OCI-LY7 (cell line): ENCODE results near the gene EGFL7. TPM values are rescaled to one million over a fixed set of nuclear protein-coding genes. Genes with fewer than 3 reads are reported as not detected.

Experiments used
- BruUV-seq: library from RNA; stranded (reverse); fragments of 400-500 nt; replicated peaks from 2 replicates; lab custom pipeline; 2021; lab: Mats Ljungman, UMichigan
- CTCF ChIA-PET: fragments of 300-600 bp; sonication (Branson Sonifier 250); formaldehyde crosslinking; loops from one replicate; lab custom pipeline; 2022; ENCODE audit warnings: antibody characterized with exemption; ENCODE audit not compliant: unreplicated experiment; lab: Charles Lee
- POLR2A ChIA-PET: fragments of 300-600 bp; sonication (Branson Sonifier 250); formaldehyde crosslinking; loops from one replicate; lab custom pipeline; 2022; ENCODE audit warnings: antibody characterized with exemption; lab: Charles Lee
- DNase-seq: peaks from one replicate; pipeline ENCODE4 v3.0.0-alpha.2; 2015; ENCODE audit warnings: low spot score
- H2AFZ ChIP-seq: fragments of 200-600 bp; sonication (generic), shearing (Covaris generic); 2 replicates; pipeline ENCODE4 v1.6.1; 2014; ENCODE audit warnings: mild to moderate bottlenecking, antibody characterized with exemption, low read length, moderate library complexity
- H3K27ac ChIP-seq: fragments of 200-600 bp; sonication (generic); 2 replicates; pipeline ENCODE4 v1.5.1; 2014; ENCODE audit warnings: mixed run types, low read depth, mild to moderate bottlenecking, moderate library complexity, low read length, inconsistent platforms; ENCODE audit not compliant: poor library complexity, severe bottlenecking
- H3K36me3 ChIP-seq: fragments of 200-600 bp; sonication (generic); 2 replicates; pipeline ENCODE4 v1.6.1; 2014; ENCODE audit warnings: mild to moderate bottlenecking, antibody characterized with exemption, low read length, moderate library complexity, mixed read lengths; ENCODE audit not compliant: insufficient read depth
- H3K4me1 ChIP-seq: fragments of 200-600 bp; sonication (generic); 2 replicates; pipeline ENCODE4 v1.5.1; 2014; ENCODE audit warnings: mild to moderate bottlenecking, low read length; ENCODE audit not compliant: insufficient read depth, poor library complexity, severe bottlenecking
- H3K4me2 ChIP-seq: fragments of 200-600 bp; sonication (generic); 2 replicates; pipeline ENCODE4 v1.6.1; 2014; ENCODE audit warnings: mild to moderate bottlenecking, low read length
- H3K4me3 ChIP-seq: fragments of 200-600 bp; sonication (generic); 2 replicates; pipeline ENCODE4 v1.5.1; 2014; ENCODE audit warnings: mild to moderate bottlenecking, low read depth, low read length; ENCODE audit not compliant: poor library complexity, severe bottlenecking
- H3K79me2 ChIP-seq: fragments of 200-600 bp; sonication (generic); 2 replicates; pipeline ENCODE4 v1.6.1; 2016; ENCODE audit warnings: low read depth, mild to moderate bottlenecking, low read length, moderate library complexity, mixed read lengths; ENCODE audit not compliant: insufficient read depth
- H3K9me2 ChIP-seq: fragments of 200-600 bp; sonication (generic); 2 replicates; pipeline ENCODE4 v1.6.1; 2016; ENCODE audit warnings: mild to moderate bottlenecking, low read length, mixed read lengths; ENCODE audit not compliant: insufficient read depth
- H3K9me3 ChIP-seq: fragments of 200-600 bp; sonication (generic); 2 replicates; pipeline ENCODE4 v1.6.1; 2014; ENCODE audit warnings: mild to moderate bottlenecking, mixed run types, low read length, mixed read lengths
- H4K20me1 ChIP-seq: fragments of 200-600 bp; sonication (generic); 2 replicates; pipeline ENCODE4 v1.6.1; 2014; ENCODE audit warnings: mild to moderate bottlenecking, antibody characterized with exemption, low read length, moderate library complexity, mixed read lengths; ENCODE audit not compliant: insufficient read depth
- CTCF ChIP-seq: fragments of 200-600 bp; sonication (generic); conservative IDR thresholded peaks from 2 replicates; pipeline ENCODE4 v1.5.1; 2014; ENCODE audit warnings: mild to moderate bottlenecking, antibody characterized with exemption, low read length, moderate library complexity, mixed read lengths
- EZH2phosphoT487 ChIP-seq: fragments of 200-600 bp; sonication (generic); IDR thresholded peaks from 2 replicates; pipeline ENCODE4 v1.6.1; 2018; ENCODE audit warnings: low read depth, borderline replicate concordance, mild to moderate bottlenecking, mixed run types, antibody characterized with exemption, low read length, moderate library complexity, mixed read lengths
- intact Hi-C: fragments of 100-400 bp; cut with micrococcal nuclease; formaldehyde crosslinking; loops from one replicate; pipeline ENCODE4 v1.10.0; 2022; ENCODE audit not compliant: unreplicated experiment
- total RNA-seq, 2 experiments: library from RNA; depleted of rRNA in 1 of 2; stranded (reverse); fragments of >200 nt in 1 of 2; shearing (Covaris generic) in 1 of 2; gene quantifications; 2 replicates each; pipeline ENCODE4 v1.2.3, GENCODE V29; 2014 to 2022

EGFL7 gene
- total RNA-seq, 2 experiments from 2014 or later = not detected

GRCh38 chr9:136678624-136679023 lies 15.9 kb downstream of the EGFL7 start:
- H3K4me3 ChIP-seq = no peak overlapping the region
- no peaks in the 10 kb centered on the region for H3K79me2 ChIP-seq
- no peaks in the 10 kb centered on the region for H3K9me3 ChIP-seq
- DNase-seq = no peak
- BruUV-seq = no TSS peak
- H3K4me2 ChIP-seq = no peak overlapping the region
- ChIA-PET POLR2A (no interaction called here), CTCF (no interaction called here)
- intact Hi-C loops = no loop called here
- H3K27ac ChIP-seq = no peak overlapping the region
- no peak overlapping the region for H2AFZ ChIP-seq
- no peak for TF ChIP-seq EZH2phosphoT487
- TF ChIP-seq CTCF = no peak
- H4K20me1 ChIP-seq = no peaks in the 10 kb centered on the region; the same call in 1 of the 2 replicates
- H3K9me2 ChIP-seq = no peaks in the 10 kb centered on the region
- H3K4me1 ChIP-seq = no peaks in the 10 kb centered on the region
- no peaks in the 10 kb centered on the region for H3K36me3 ChIP-seq

- H4K20me1 ChIP-seq = no peaks in the 10 kb centered on the region; the same call in 1 of the 2 replicates
- no peak overlapping the region for H2AFZ ChIP-seq
- H3K9me3 ChIP-seq = no peaks in the 10 kb centered on the region
- H3K4me2 ChIP-seq = no peak overlapping the region
- TF ChIP-seq EZH2phosphoT487 = no peak
- no TSS peak for BruUV-seq
- no peaks in the 10 kb centered on the region for H3K9me2 ChIP-seq
- DNase-seq = no peak
- no peaks in the 10 kb centered on the region for H3K79me2 ChIP-seq
- H3K4me1 ChIP-seq = no peaks in the 10 kb centered on the region
- ChIA-PET POLR2A (no interaction called here), CTCF (no interaction called here)
- no peak overlapping the region for H3K4me3 ChIP-seq
- no peak overlapping the region for H3K27ac ChIP-seq
- H3K36me3 ChIP-seq = no peaks in the 10 kb centered on the region
- intact Hi-C loops = no loop called here
Measured at GRCh38 chr9:136679431-136679941, 16.8 kb downstream of the EGFL7 start.

GRCh38 chr9:136681029-136681428 lies 18.3 kb downstream of the EGFL7 start:
- Histone ChIP-seq H3K4me3 (no peak overlapping the region), H3K9me3 (no peaks in the 10 kb centered on the region), H3K79me2 (no peaks in the 10 kb centered on the region), H4K20me1 (no peaks in the 10 kb centered on the region; the same call in 1 of the 2 replicates), H3K27ac (no peak overlapping the region), H3K4me2 (no peak overlapping the region), H3K4me1 (peaks cover 4% of the 10 kb centered on the region), H3K9me2 (no peaks in the 10 kb centered on the region), H2AFZ (no peak overlapping the region), H3K36me3 (no peaks in the 10 kb centered on the region)
- POLR2A ChIA-PET = no interaction called here
- intact Hi-C loops = no loop called here
- no TSS peak for BruUV-seq
- CTCF ChIA-PET = no interaction called here
- no peak for DNase-seq
- TF ChIP-seq EZH2phosphoT487 (no peak), CTCF (no peak)
